Stimulated activated CD8-positive, alpha-beta memory T cell treated with anti-CD3 and anti-CD28 coated beads, Interleukin-15, amount 100 ng/mL, for 24 hours (primary cell): ENCODE data around the gene TTPAL.

ENCODE experiments used
- DNase-seq: peaks from one replicate; pipeline ENCODE4 v3.0.0-alpha.2; 2020; ENCODE audit warnings: low read depth

The TTPAL gene

GRCh38 chr20:44496976-44497375, 21.3 kb downstream of the TTPAL start:
- no peak for DNase-seq

GRCh38 chr20:44497761-44498160, 22.1 kb downstream of the TTPAL start:
- DNase-seq = no peak

GRCh38 chr20:44500221-44500620, 24.5 kb downstream of the TTPAL start:
- no peak for DNase-seq

GRCh38 chr20:44501448-44501847, 25.8 kb downstream of the TTPAL start:
- no peak for DNase-seq

GRCh38 chr20:44502968-44503367, 27.3 kb downstream of the TTPAL start:
- DNase-seq = no peak

GRCh38 chr20:44504402-44505307, 29.0 kb downstream of the TTPAL start:
- DNase-seq = no peak

GRCh38 chr20:44509762-44510161, 34.1 kb downstream of the TTPAL start:
- DNase-seq = no peak

- no peak for DNase-seq
These were observed 38.2 kb downstream of the TTPAL start for GRCh38 chr20:44513871-44514270.

- DNase-seq = no peak
These were observed 40.8 kb downstream of the TTPAL start for GRCh38 chr20:44516491-44516890.

- no peak for DNase-seq
These were observed 41.8 kb downstream of the TTPAL start for GRCh38 chr20:44517454-44517853.

GRCh38 chr20:44518248-44518647, 42.6 kb downstream of the TTPAL start:
- DNase-seq = no peak

- DNase-seq = no peak
These were observed 45.2 kb downstream of the TTPAL start for GRCh38 chr20:44520881-44521280.

- DNase-seq = peak; percentile 94
These were observed 46.1 kb downstream of the TTPAL start, which contains the start of gene SERINC3 for GRCh38 chr20:44521484-44522481. TSS of gene SERINC3 (minus strand) at chr20:44522070. CDS start at chr20:44521951, 119 bp downstream.

GRCh38 chr20:44522841-44523240, 47.2 kb downstream of the TTPAL start:
- DNase-seq = no peak

- DNase-seq = no peak
These were observed 48.1 kb downstream of the TTPAL start for GRCh38 chr20:44523746-44524145.

GRCh38 chr20:44526129-44526528, 50.5 kb downstream of the TTPAL start:
- DNase-seq = no peak

- no peak for DNase-seq
These were observed 52.1 kb downstream of the TTPAL start for GRCh38 chr20:44527716-44528199.

- no peak for DNase-seq
These were observed 52.6 kb downstream of the TTPAL start for GRCh38 chr20:44528309-44528708.

GRCh38 chr20:44532259-44532980, 56.7 kb downstream of the TTPAL start:
- no peak for DNase-seq

GRCh38 chr20:44532981-44533331, 57.3 kb downstream of the TTPAL start:
- no peak for DNase-seq

- no peak for DNase-seq
These were observed 58.3 kb downstream of the TTPAL start for GRCh38 chr20:44533928-44534327.

GRCh38 chr20:44536175-44536574, 60.5 kb downstream of the TTPAL start:
- DNase-seq = no peak
